Measurements from ENCODE around the gene ARL2BP. TPM values are rescaled to one million over a fixed set of nuclear protein-coding genes. Genes with fewer than 3 reads are reported as not detected.

ARL2BP gene
- total and polyA plus RNA-seq, 2 of the 13 experiments (the other 11 are each of a cell fraction or from before 2014, with no cell fraction given), result 64.3 to 67.6 TPM

GRCh38 chr16:57279780-57280638 is 35.0 kb downstream of the ARL2BP start (continued):
- TF ChIP-seq ZNF12 (CRISPR knock-in tag; IDR thresholded peaks at IDR 0.05) (peak; percentile 59; the same call in 1 of the 2 replicates), ZNF672 (CRISPR knock-in tag; IDR thresholded peaks at IDR 0.05) (no peak), HNF4A (CRISPR knock-in tag; IDR thresholded peaks at IDR 0.05) (peak; percentile 97), REPIN1 (CRISPR knock-in tag; IDR thresholded peaks at IDR 0.05; ENCODE audit: borderline replicate concordance, low read depth) (peak; percentile 89), ZNF720 (CRISPR knock-in tag; IDR thresholded peaks at IDR 0.05) (0 out of 2 replicates have a peak, but pooled peaks have one; percentile 50), SIX1 (CRISPR knock-in tag; IDR thresholded peaks at IDR 0.05; ENCODE audit: borderline replicate concordance) (peak; percentile 94), MIER2 (CRISPR knock-in tag; IDR thresholded peaks at IDR 0.05) (peak; percentile 56; the same call in 1 of the 2 replicates), ZBTB7A (CRISPR knock-in tag; IDR thresholded peaks at IDR 0.05) (peak; percentile 88; the same call in 1 of the 2 replicates), ZNF891 (CRISPR knock-in tag; IDR thresholded peaks at IDR 0.05) (peak; percentile 68; the same call in 1 of the 2 replicates), ZNF770 (CRISPR knock-in tag; IDR thresholded peaks at IDR 0.05) (peak; percentile 62), ZNF577 (CRISPR knock-in tag; IDR thresholded peaks at IDR 0.05; ENCODE audit: borderline replicate concordance, low read depth) (no peak), BRD4 (CRISPR knock-in tag; IDR thresholded peaks at IDR 0.05) (no peak), HMG20B (CRISPR knock-in tag; conservative IDR thresholded peaks at IDR 0.05) (peak; percentile 80), SP2 (CRISPR knock-in tag; IDR thresholded peaks at IDR 0.05) (peak; percentile 40; the same call in 1 of the 2 replicates), ZBTB3 (CRISPR knock-in tag; IDR thresholded peaks at IDR 0.05; ENCODE audit: borderline replicate concordance, low read depth) (peak; percentile 63; the same call in 1 of the 2 replicates), ZNF773 (CRISPR knock-in tag; IDR thresholded peaks at IDR 0.05; ENCODE audit: borderline replicate concordance) (no peak), ZNF607 (CRISPR knock-in tag; IDR thresholded peaks at IDR 0.05; ENCODE audit: borderline replicate concordance) (peak; percentile 83; the same call in 1 of the 2 replicates), TSC22D2 (CRISPR knock-in tag; IDR thresholded peaks at IDR 0.05; ENCODE audit: borderline replicate concordance) (peak; percentile 88; the same call in 1 of the 2 replicates), RFX3 (CRISPR knock-in tag; IDR thresholded peaks at IDR 0.05) (peak; percentile 26; the same call in 1 of the 2 replicates), ZNF335 (CRISPR knock-in tag; IDR thresholded peaks at IDR 0.05) (no peak; the same call in 1 of the 2 replicates), SP5 (CRISPR knock-in tag; IDR thresholded peaks at IDR 0.05; ENCODE audit: borderline replicate concordance, low read depth) (peak; percentile 91), ETS1 (CRISPR knock-in tag; IDR thresholded peaks at IDR 0.05) (no peak)
- TF ChIP-seq, protein P1, sequence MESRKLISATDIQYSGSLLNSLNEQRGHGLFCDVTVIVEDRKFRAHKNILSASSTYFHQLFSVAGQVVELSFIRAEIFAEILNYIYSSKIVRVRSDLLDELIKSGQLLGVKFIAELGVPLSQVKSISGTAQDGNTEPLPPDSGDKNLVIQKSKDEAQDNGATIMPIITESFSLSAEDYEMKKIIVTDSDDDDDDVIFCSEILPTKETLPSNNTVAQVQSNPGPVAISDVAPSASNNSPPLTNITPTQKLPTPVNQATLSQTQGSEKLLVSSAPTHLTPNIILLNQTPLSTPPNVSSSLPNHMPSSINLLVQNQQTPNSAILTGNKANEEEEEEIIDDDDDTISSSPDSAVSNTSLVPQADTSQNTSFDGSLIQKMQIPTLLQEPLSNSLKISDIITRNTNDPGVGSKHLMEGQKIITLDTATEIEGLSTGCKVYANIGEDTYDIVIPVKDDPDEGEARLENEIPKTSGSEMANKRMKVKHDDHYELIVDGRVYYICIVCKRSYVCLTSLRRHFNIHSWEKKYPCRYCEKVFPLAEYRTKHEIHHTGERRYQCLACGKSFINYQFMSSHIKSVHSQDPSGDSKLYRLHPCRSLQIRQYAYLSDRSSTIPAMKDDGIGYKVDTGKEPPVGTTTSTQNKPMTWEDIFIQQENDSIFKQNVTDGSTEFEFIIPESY (CRISPR knock-in tag; IDR thresholded peaks at IDR 0.05), result peak; percentile 83
